ENCODE results near the gene PPP2R3C. TPM values are rescaled to one million over a fixed set of nuclear protein-coding genes. Genes with fewer than 3 reads are reported as not detected.
A peak's percentile ranks its signal among the peaks of the same experiment; 100 is the strongest.

Gene PPP2R3C
- total RNA-seq, 1 donor from 2014 or later, result 29.0 TPM

DNA sequence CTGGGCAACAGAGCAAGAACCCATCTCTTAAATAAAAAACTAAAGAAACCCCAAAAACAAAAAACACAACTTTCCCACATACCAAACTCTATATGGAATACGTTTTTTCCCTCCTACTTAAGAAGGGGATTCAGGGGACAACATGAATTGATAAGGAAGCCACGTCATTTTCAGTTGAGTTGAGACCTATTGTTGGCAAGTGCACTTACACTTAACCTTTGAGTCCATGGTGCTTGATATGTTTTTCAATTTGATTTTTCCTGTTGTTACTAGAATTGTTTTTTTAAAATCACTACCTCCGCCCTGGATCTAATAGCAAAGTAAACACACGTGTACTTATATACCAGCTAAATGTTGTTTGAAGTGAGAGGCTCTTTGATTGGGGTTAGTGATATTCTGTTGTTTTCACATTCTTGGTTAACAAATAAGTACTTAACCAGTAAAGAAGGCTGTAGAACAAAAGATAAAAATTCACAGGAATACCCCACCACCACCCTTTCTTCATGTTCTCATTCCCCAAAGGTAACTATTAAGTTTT lies 73.7 kb downstream of the PPP2R3C start:
- Mint-ChIP-seq H3K27ac (peak overlapping the region; percentile 68), H3K9me3 (no peaks in the 10 kb centered on the region), H3K27me3 (no peaks in the 10 kb centered on the region), H3K4me1 (ENCODE audit: unreplicated experiment) (peaks cover 7% of the 10 kb centered on the region), H3K4me3 (peak overlapping the region; percentile 98), H3K36me3 (peaks cover 2% of the 10 kb centered on the region)
- DNase-seq (ENCODE audit: extremely low spot score, unreplicated experiment), result no peak
- TF ChIP-seq, protein P1, sequence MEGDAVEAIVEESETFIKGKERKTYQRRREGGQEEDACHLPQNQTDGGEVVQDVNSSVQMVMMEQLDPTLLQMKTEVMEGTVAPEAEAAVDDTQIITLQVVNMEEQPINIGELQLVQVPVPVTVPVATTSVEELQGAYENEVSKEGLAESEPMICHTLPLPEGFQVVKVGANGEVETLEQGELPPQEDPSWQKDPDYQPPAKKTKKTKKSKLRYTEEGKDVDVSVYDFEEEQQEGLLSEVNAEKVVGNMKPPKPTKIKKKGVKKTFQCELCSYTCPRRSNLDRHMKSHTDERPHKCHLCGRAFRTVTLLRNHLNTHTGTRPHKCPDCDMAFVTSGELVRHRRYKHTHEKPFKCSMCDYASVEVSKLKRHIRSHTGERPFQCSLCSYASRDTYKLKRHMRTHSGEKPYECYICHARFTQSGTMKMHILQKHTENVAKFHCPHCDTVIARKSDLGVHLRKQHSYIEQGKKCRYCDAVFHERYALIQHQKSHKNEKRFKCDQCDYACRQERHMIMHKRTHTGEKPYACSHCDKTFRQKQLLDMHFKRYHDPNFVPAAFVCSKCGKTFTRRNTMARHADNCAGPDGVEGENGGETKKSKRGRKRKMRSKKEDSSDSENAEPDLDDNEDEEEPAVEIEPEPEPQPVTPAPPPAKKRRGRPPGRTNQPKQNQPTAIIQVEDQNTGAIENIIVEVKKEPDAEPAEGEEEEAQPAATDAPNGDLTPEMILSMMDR (conservative IDR thresholded peaks at IDR 0.05), result no peak

DNA sequence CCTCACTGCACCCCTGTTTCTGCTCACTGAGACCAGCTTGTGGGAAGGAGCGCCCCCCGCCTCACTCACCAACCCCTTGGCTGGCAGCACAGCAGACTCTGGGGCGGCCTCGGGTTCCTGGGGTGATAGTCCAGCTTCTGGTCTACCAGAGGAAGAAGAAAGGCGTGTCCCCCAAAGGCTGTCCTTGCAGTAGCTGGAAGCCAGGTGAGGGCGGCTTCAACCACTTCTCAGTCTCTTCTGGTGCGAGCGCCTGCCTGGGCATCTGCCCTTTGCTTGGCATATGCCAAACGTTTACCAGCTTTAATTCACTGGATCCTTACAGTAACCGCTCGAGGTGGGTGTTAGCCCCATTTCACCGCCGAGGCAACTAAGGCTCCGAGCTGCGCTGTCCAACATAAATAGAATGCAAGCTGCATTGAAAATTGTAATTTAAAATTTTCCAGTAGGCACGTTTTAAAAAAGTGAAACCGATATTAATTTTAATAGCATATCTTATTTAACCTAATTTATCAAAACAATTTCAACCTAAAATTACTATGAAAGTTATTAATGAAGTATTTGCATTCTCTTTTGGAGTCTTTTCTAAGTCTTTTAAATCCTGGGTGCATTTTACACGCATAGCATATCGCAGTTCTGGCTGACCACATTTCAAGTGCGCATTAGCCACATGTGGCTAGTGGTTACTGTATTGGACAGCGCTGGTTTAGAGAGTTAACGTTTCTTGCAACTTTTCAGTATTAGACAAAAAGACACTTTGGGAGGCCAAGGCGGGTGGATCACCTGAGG lies 74.8 kb downstream of the PPP2R3C start:
- Mint-ChIP-seq H3K36me3 (no peaks in the 10 kb centered on the region), H3K27ac (peak overlapping the region; percentile 99), H3K27me3 (no peaks in the 10 kb centered on the region), H3K9me3 (no peaks in the 10 kb centered on the region), H3K4me1 (ENCODE audit: unreplicated experiment) (peaks cover 7% of the 10 kb centered on the region), H3K4me3 (peak overlapping the region; percentile 98)
- TF ChIP-seq, protein P1 (conservative IDR thresholded peaks at IDR 0.05), result no peak
- no peak for DNase-seq (ENCODE audit: extremely low spot score, unreplicated experiment)

DNA sequence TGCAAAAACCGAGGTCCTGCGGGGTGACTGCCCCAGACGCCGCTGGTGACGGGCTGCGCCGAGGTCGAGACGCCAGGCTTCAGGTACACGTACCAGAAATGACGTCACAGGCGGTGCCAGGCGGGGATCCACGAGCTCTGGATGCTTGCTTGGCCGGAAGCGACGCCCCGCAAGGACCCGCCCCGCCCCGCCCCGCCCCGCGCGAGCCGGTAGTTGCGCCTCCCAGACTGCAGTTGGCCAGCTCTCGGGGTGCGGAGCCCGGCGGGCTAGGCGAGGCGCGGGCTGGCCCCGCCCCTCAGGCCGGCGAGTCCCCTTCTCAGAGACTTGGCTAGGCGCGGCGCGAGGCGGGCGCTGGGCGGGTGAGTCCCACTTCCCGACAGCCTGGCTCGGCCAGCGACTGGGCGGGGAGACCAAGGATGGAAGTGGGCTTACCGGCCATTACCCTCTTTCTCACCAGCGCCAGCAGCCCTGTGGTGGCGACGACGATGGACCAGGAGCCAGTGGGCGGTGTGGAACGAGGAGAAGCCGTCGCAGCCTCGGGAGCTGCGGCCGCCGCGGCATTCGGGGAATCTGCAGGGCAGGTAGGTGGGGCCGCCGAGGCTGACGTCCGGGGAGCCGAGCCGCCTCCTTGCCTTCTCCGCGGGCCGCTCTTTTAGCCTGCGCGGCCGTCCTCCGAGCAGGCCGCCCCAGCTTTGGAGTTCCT lies 75.6 kb downstream of the PPP2R3C start, which contains the start of gene FAM177A1:
Gene FAM177A1, plus strand, starts transcription at position 225 of the 703 bp plus-strand sequence. Its CDS starts 192 bp downstream, at position 417.
- peak; percentile 98 for DNase-seq (ENCODE audit: extremely low spot score, unreplicated experiment)
- H3K9me3 Mint-ChIP-seq, result no peaks in the 10 kb centered on the region
- peak within 1 kb of the TSS; percentile 98 for H3K4me3 Mint-ChIP-seq
- TF ChIP-seq, protein P1 (conservative IDR thresholded peaks at IDR 0.05), result peak; percentile 22
- H3K27ac Mint-ChIP-seq, result peak within 1 kb of the TSS; percentile 99
- no peaks in the 10 kb centered on the region for H3K36me3 Mint-ChIP-seq
- H3K4me1 Mint-ChIP-seq (ENCODE audit: unreplicated experiment), result peaks cover 7% of the 10 kb centered on the region
- H3K27me3 Mint-ChIP-seq, result no peaks in the 10 kb centered on the region

DNA sequence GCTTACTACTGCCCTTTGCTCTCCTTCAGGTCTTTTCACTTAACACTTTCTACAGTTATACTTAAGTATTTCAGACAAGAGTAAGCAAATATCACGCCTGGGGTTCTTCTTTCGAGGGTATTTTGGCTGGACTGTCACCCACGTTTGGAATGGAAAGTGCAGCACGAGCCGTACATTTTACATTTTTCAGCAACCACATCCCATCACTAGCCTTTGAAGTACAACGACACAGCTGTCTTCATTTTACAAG lies 76.1 kb downstream of the PPP2R3C start:
- H3K4me1 Mint-ChIP-seq (ENCODE audit: unreplicated experiment), result peaks cover 7% of the 10 kb centered on the region
- H3K27me3 Mint-ChIP-seq, result no peaks in the 10 kb centered on the region
- H3K4me3 Mint-ChIP-seq, result peak overlapping the region; percentile 98
- H3K27ac Mint-ChIP-seq, result peak overlapping the region; percentile 99
- TF ChIP-seq, protein P1 (conservative IDR thresholded peaks at IDR 0.05), result no peak
- no peaks in the 10 kb centered on the region for H3K9me3 Mint-ChIP-seq
- DNase-seq (ENCODE audit: extremely low spot score, unreplicated experiment), result no peak
- H3K36me3 Mint-ChIP-seq, result no peaks in the 10 kb centered on the region

DNA sequence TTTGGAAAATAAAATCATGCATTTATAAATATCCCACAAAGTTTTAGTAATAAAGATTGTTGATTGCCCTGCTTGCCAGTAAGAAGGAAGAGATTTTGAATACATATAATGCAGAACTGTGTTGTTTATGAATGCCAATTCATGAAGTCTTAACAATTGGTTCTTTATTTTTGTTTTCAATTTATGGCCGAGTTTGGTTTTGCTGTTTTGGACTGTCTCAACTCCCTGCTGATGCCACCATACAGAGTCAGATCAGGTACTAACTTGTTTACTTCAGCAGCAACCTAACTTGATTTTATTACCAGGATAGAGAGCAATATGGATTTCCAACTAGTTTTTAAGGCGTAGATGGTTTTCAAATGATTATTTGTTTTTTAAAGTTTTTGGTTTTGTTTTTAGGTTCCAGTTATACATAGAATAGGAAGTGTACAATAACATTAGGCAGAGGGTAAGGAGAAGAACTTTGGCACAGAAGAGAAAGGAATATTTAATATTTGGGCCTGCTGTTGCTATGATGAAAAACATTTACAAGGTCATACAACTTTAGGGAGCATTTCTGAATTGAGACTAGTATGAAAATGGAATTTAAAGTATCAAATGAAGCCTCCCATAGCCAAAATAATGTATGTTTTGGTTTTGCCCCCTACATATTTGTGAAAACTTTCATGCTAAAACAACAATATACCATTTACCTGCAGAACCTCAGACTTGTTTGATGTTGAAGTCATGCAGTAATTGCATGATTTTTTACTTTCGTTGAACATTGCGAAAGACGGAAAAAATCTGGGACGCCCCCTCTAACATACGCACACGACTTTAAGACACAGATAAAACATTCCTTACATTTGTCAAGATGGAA lies 76.6 kb downstream of the PPP2R3C start:
- H3K27me3 Mint-ChIP-seq, result no peaks in the 10 kb centered on the region
- H3K27ac Mint-ChIP-seq, result peak overlapping the region; percentile 99
- no peaks in the 10 kb centered on the region for H3K9me3 Mint-ChIP-seq
- peaks cover 7% of the 10 kb centered on the region for H3K4me1 Mint-ChIP-seq (ENCODE audit: unreplicated experiment)
- DNase-seq (ENCODE audit: extremely low spot score, unreplicated experiment), result no peak
- H3K4me3 Mint-ChIP-seq, result peak overlapping the region; percentile 98
- TF ChIP-seq, protein P1 (conservative IDR thresholded peaks at IDR 0.05), result no peak
- no peaks in the 10 kb centered on the region for H3K36me3 Mint-ChIP-seq

Data from type B pancreatic cell (in vitro differentiated cells).